Transverse colon (tissue), 4 donors: ENCODE results near the gene ERGIC1.

Source experiments
- CTCF ChIP-seq, 5 experiments: fragments of 200-600 bp in 3 of 5; fragments of 450-650 bp in 2 of 5; sonication (generic) in 3 of 5; IDR thresholded peaks; 1 replicate in 2 of 5; 2 replicates in 3 of 5; pipeline ENCODE4 v1.5.1; 2016 to 2017; ENCODE audit warnings: antibody characterized with exemption in 5 of 5, inconsistent platforms in 3 of 5, mild to moderate bottlenecking in 2 of 5, moderate library complexity in 1 of 5
- EP300 ChIP-seq: sonication (generic); formaldehyde crosslinking; IDR thresholded peaks from one replicate; pipeline ENCODE4 v1.6.1; 2017; ENCODE audit warnings: antibody characterized with exemption, low read depth
- POLR2A ChIP-seq: fragments of 450-650 bp; IDR thresholded peaks from one replicate; pipeline ENCODE4 v1.6.1; 2016; ENCODE audit warnings: antibody characterized with exemption, mild to moderate bottlenecking, moderate library complexity
- POLR2AphosphoS5 ChIP-seq, 3 donors: sonication (generic); formaldehyde crosslinking; IDR thresholded peaks; one replicate each; pipeline ENCODE4 v1.6.1; 2016; ENCODE audit warnings: antibody characterized with exemption in 3 of 3

- TF ChIP-seq CTCF (IDR thresholded peaks at IDR 0.05) (no peak), POLR2A (no peak), EP300 (no peak), POLR2AphosphoS5 (IDR thresholded peaks at IDR 0.05) (no peak)
Measured at GRCh38 chr5:172870715-172871461, 36.8 kb downstream of the ERGIC1 start.
